GM18909 (cell line): ENCODE results near the gene ZP2.
A peak's percentile ranks its signal among the peaks of the same experiment; 100 is the strongest.
"Not testable (repeated sequence)": the region's sequence is repeated elsewhere in the genome, so short reads cannot be mapped to it uniquely, and the experiment has no call there.

Source experiments
- ATAC-seq: cut with Tn5 transposase; IDR thresholded peaks from one replicate; pipeline ENCODE4 v1.9.1; 2021; ENCODE audit warnings: mild to moderate bottlenecking; ENCODE audit not compliant: unreplicated experiment, poor library complexity

ZP2 gene

GRCh38 chr16:21179126-21179982 lies 32.0 kb downstream of the ZP2 start:
- no peak for ATAC-seq

GRCh38 chr16:21175397-21175796 lies 36.0 kb downstream of the ZP2 start:
- no peak for ATAC-seq

- ATAC-seq = no peak
Measured at GRCh38 chr16:21172650-21173049, 38.7 kb downstream of the ZP2 start.

GRCh38 chr16:21170116-21170515 lies 41.3 kb downstream of the ZP2 start:
- ATAC-seq = not testable (repeated sequence)

- no peak for ATAC-seq
Measured at GRCh38 chr16:21169249-21169981, 42.0 kb downstream of the ZP2 start.

GRCh38 chr16:21167929-21168602 lies 43.3 kb downstream of the ZP2 start:
- no peak for ATAC-seq

- ATAC-seq = no peak
Measured at GRCh38 chr16:21167360-21167759, 44.0 kb downstream of the ZP2 start.

- no peak for ATAC-seq
Measured at GRCh38 chr16:21166561-21166961, 44.8 kb downstream of the ZP2 start.

- ATAC-seq = no peak
Measured at GRCh38 chr16:21164521-21165168, 46.7 kb downstream of the ZP2 start.

GRCh38 chr16:21163576-21163975 lies 47.8 kb downstream of the ZP2 start:
- no peak for ATAC-seq

- no peak for ATAC-seq
Measured at GRCh38 chr16:21162661-21163151, 48.7 kb downstream of the ZP2 start.

GRCh38 chr16:21161211-21161610 lies 50.2 kb downstream of the ZP2 start:
- no peak for ATAC-seq

GRCh38 chr16:21160276-21160675 lies 51.1 kb downstream of the ZP2 start:
- ATAC-seq = no peak

- peak; percentile 37 for ATAC-seq
Measured at GRCh38 chr16:21159281-21159951, 52.0 kb downstream of the ZP2 start.

GRCh38 chr16:21158208-21159110 lies 52.9 kb downstream of the ZP2 start, which contains the start of gene LDAF1:
Gene LDAF1, plus strand, starts transcription at chr16:21158674. Its CDS starts 2,509 bp downstream, at chr16:21161183.
- ATAC-seq = peak; percentile 80

GRCh38 chr16:21157632-21158031 lies 53.7 kb downstream of the ZP2 start:
- no peak for ATAC-seq

GRCh38 chr16:21156767-21157467 lies 54.5 kb downstream of the ZP2 start:
- no peak for ATAC-seq

- ATAC-seq = not testable (repeated sequence)
Measured at GRCh38 chr16:21156011-21156410, 55.4 kb downstream of the ZP2 start.
